Breast epithelium (tissue), 4 donors: ENCODE results near the gene MEIS3. TPM values are rescaled to one million over a fixed set of nuclear protein-coding genes. Genes with fewer than 3 reads are reported as not detected.
"Not testable (repeated sequence)": the region's sequence is repeated elsewhere in the genome, so short reads cannot be mapped to it uniquely, and the experiment has no call there.

Source experiments
- DNase-seq, 2 donors: peaks; one replicate each; pipeline ENCODE4 v3.0.0-alpha.2; 2019; ENCODE audit warnings: low spot score in 2 of 2
- H3K27ac ChIP-seq, 2 donors: fragments of 200-600 bp; sonication (generic) in 1 of 2; one replicate each; pipeline ENCODE4 v1.5.1; 2016 to 2019; ENCODE audit warnings: mild to moderate bottlenecking in 1 of 2
- H3K27me3 ChIP-seq, 2 donors: fragments of 200-600 bp; sonication (generic) in 1 of 2; one replicate each; pipeline versions ENCODE4 v1.5.1 to v1.6.0; 2017 to 2019; ENCODE audit warnings: control low read depth in 1 of 2, mild to moderate bottlenecking in 1 of 2
- H3K36me3 ChIP-seq: fragments of 200-600 bp; one replicate; pipeline ENCODE4 v1.5.1; 2019
- H3K4me1 ChIP-seq, 2 donors: fragments of 200-600 bp; sonication (generic); one replicate each; pipeline ENCODE4 v1.5.1; 2016 to 2019; ENCODE audit warnings: control low read depth in 1 of 2
- H3K4me3 ChIP-seq, 3 donors: fragments of 200-600 bp; sonication (generic); 1 replicate in 2 of 3; 2 replicates in 1 of 3; pipeline ENCODE4 v1.5.1; 2016 to 2019; ENCODE audit warnings: mild to moderate bottlenecking in 3 of 3, moderate library complexity in 2 of 3
- H3K9me3 ChIP-seq, 2 donors: fragments of 200-600 bp; sonication (generic) in 1 of 2; one replicate each; pipeline ENCODE4 v1.5.1; 2016 to 2019; ENCODE audit warnings: control low read depth in 1 of 2
- POLR2A ChIP-seq: fragments of 450-650 bp; IDR thresholded peaks from one replicate; pipeline ENCODE4 v1.6.1; 2016; ENCODE audit warnings: antibody characterized with exemption, mild to moderate bottlenecking, moderate library complexity
- POLR2AphosphoS5 ChIP-seq, 3 donors: sonication (generic); formaldehyde crosslinking; IDR thresholded peaks; one replicate each; pipeline ENCODE4 v1.6.1; 2017; ENCODE audit warnings: antibody characterized with exemption in 3 of 3
- intact Hi-C: fragments of 100-400 bp; cut with DNase I; formaldehyde crosslinking; loops from one replicate; pipeline ENCODE4 v1.15.1; 2023; ENCODE audit warnings: low total_unique reads
- total RNA-seq, 3 donors: library from RNA; depleted of rRNA; stranded (reverse); fragments of >200 nt; gene quantifications; one replicate each; pipeline ENCODE4 v1.1.0, GENCODE V29; 2016
- TF ChIP-seq, protein P1 (sequence below), 3 donors: fragments of 450-650 bp; IDR thresholded peaks; one replicate each; pipeline ENCODE4 v1.5.1; 2016 to 2017; ENCODE audit warnings: antibody characterized with exemption in 3 of 3, mild to moderate bottlenecking in 3 of 3, moderate library complexity in 3 of 3

Gene MEIS3
- total RNA-seq, 3 donors from 2014 or later = 13.1 to 41.6 (median 17.1) TPM

- Histone ChIP-seq H3K27ac (no peak overlapping the region), H3K27me3 (no peaks in the 10 kb centered on the region), H3K36me3 (peaks cover 21% of the 10 kb centered on the region), H3K4me1 (no peaks in the 10 kb centered on the region), H3K9me3 (no peaks in the 10 kb centered on the region), H3K4me3 (no peak overlapping the region)
- no peak for DNase-seq
- TF ChIP-seq POLR2AphosphoS5 (IDR thresholded peaks at IDR 0.05) (no peak), POLR2A (no peak)
- TF ChIP-seq, protein P1, sequence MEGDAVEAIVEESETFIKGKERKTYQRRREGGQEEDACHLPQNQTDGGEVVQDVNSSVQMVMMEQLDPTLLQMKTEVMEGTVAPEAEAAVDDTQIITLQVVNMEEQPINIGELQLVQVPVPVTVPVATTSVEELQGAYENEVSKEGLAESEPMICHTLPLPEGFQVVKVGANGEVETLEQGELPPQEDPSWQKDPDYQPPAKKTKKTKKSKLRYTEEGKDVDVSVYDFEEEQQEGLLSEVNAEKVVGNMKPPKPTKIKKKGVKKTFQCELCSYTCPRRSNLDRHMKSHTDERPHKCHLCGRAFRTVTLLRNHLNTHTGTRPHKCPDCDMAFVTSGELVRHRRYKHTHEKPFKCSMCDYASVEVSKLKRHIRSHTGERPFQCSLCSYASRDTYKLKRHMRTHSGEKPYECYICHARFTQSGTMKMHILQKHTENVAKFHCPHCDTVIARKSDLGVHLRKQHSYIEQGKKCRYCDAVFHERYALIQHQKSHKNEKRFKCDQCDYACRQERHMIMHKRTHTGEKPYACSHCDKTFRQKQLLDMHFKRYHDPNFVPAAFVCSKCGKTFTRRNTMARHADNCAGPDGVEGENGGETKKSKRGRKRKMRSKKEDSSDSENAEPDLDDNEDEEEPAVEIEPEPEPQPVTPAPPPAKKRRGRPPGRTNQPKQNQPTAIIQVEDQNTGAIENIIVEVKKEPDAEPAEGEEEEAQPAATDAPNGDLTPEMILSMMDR (IDR thresholded peaks at IDR 0.05) = no peak
- intact Hi-C loops = no loop called here
Observed at GRCh38 chr19:47371261-47371660, 48.1 kb downstream of the MEIS3 start.

DNA sequence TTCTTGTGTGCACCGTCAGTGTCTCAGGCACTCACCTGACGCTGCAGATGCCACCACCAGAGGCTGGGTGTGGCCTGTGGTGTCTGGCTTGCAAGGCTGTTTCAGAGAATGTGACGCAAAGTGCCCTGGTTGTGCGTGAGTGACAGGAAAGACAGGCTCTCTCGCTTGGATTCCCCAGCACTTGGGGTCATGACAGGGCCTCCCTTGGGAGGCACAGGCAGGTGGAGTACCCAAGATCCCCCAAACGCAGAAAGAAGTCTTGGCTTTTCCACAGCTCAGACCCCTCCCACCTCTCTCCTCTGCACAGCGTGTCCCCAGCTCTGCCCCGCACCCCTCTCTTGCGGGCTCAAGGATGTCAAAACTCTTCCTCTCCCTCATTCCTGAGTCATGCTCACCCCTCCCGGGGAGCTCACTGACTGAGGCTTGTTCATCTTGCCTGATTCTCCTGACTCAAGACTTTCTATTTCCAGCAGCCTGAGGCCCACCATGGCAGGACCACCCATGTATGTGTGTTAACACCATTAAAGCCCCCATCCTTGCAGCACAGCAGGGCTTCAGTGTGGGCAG is 49.2 kb downstream of the MEIS3 start:
- Histone ChIP-seq H3K27me3 (no peaks in the 10 kb centered on the region), H3K36me3 (peaks cover 11% of the 10 kb centered on the region), H3K27ac (no peak overlapping the region), H3K9me3 (no peaks in the 10 kb centered on the region), H3K4me3 (no peak overlapping the region), H3K4me1 (no peaks in the 10 kb centered on the region)
- TF ChIP-seq POLR2A = no peak
- TF ChIP-seq, protein P1 (IDR thresholded peaks at IDR 0.05) = no peak
- no peak for TF ChIP-seq POLR2AphosphoS5 (IDR thresholded peaks at IDR 0.05)
- no peak for DNase-seq
- intact Hi-C loops = no loop called here

GRCh38 chr19:47365455-47365854 is 53.9 kb downstream of the MEIS3 start:
- H3K36me3 ChIP-seq, intact Hi-C loops, H3K27me3 ChIP-seq, DNase-seq, H3K4me1 ChIP-seq, H3K27ac ChIP-seq, H3K9me3 ChIP-seq, H3K4me3 ChIP-seq: not testable (repeated sequence)

DNA sequence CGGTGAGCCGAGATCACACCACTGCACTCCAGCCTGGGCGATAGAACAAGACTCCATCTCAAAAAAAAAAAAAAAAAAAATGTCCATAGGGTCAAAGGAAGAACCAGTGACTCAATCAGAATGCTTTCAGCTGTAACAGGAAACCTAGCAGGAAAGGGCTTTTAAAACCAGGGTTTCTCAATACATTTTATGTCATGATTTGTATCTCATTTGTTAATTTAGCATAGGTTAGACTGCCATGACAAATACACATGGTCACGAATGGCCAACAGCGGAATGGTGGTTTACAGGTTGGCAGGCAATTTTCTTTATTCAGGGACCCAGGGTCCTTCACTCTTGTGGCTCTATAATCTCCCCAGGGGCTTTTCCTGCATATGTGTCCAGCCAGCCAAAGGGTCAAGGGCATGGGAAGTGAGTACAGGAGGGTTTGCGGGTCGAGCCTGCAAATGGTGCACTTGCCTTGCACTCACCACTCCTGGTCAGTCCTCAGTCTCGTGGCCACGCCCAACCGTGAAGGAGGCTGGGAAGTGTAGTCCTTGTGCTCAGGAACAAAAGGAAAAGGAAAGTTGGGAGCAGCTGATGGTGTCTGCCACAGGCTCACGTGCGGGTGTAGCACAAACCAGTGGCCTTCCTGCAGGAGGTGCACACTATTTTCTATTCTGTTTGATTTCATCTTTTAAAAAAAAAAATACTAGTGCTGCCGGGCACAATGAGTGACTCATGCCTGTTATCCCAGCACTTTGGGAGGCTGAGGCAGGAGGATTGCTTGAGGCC is 55.4 kb downstream of the MEIS3 start:
- TF ChIP-seq POLR2A (no peak), POLR2AphosphoS5 (IDR thresholded peaks at IDR 0.05) (no peak)
- TF ChIP-seq, protein P1 (IDR thresholded peaks at IDR 0.05) = no peak
- DNase-seq = no peak
- H3K27ac ChIP-seq = no peak overlapping the region
- H3K27me3 ChIP-seq = no peaks in the 10 kb centered on the region
- intact Hi-C loops = no loop called here
- no peaks in the 10 kb centered on the region for H3K36me3 ChIP-seq
- no peaks in the 10 kb centered on the region for H3K9me3 ChIP-seq
- H3K4me1 ChIP-seq = no peaks in the 10 kb centered on the region
- no peak overlapping the region for H3K4me3 ChIP-seq

DNA sequence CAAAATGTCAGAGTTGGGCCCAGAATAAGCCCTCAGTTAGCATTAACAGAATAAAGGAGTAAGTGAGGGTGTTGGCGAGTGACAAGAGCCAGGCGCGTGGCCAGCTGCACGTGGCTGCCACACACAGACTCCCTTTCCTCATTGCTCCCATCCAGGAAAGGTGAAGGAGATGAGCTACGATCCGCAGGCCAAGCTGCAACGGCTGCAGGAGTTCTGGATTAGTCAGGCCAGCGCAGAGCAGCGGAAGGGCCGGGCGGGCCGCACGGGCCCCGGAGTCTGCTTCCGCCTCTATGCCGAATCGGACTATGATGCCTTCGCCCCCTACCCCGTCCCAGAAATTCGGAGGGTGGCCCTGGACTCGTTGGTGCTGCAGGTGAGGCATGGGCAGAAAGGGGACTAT is 57.0 kb downstream of the MEIS3 start:
- no peak for DNase-seq
- H3K4me3 ChIP-seq = no peak overlapping the region
- no peak overlapping the region for H3K27ac ChIP-seq
- no peaks in the 10 kb centered on the region for H3K4me1 ChIP-seq
- H3K27me3 ChIP-seq = no peaks in the 10 kb centered on the region
- peaks cover 5% of the 10 kb centered on the region for H3K36me3 ChIP-seq
- intact Hi-C loops = no loop called here
- H3K9me3 ChIP-seq = no peaks in the 10 kb centered on the region
- TF ChIP-seq POLR2A (no peak), POLR2AphosphoS5 (IDR thresholded peaks at IDR 0.05) (no peak)
- TF ChIP-seq, protein P1 (IDR thresholded peaks at IDR 0.05) = no peak
